Activated CD4-positive, alpha-beta T cell treated with anti-CD3 and anti-CD28 coated beads, Interleukin-2, amount 10 ng/mL, durations not matched to agents 24 days and 14 days (primary cell): ENCODE measurements around the gene RNF144A. TPM values are rescaled to one million over a fixed set of nuclear protein-coding genes. Genes with fewer than 3 reads are reported as not detected.
"Not testable (repeated sequence)": the region's sequence is repeated elsewhere in the genome, so short reads cannot be mapped to it uniquely, and the experiment has no call there.

Experiments
- DNase-seq: peaks from one replicate; pipeline ENCODE4 v3.0.0; 2022
- H3K27ac Mint-ChIP-seq: one replicate; pipeline ENCODE4 v1.8.0; 2022; ENCODE audit warnings: mild to moderate bottlenecking, mixed read lengths
- H3K27me3 Mint-ChIP-seq: one replicate; pipeline ENCODE4 v1.8.0; 2022; ENCODE audit warnings: mixed read lengths
- H3K36me3 Mint-ChIP-seq: one replicate; pipeline ENCODE4 v1.8.0; 2022; ENCODE audit warnings: low read depth, mild to moderate bottlenecking, mixed read lengths
- H3K4me1 Mint-ChIP-seq: one replicate; pipeline ENCODE4 v1.8.0; 2021; ENCODE audit warnings: mixed read lengths
- H3K4me3 Mint-ChIP-seq: one replicate; pipeline ENCODE4 v1.8.0; 2022; ENCODE audit warnings: mild to moderate bottlenecking, moderate library complexity, mixed read lengths
- H3K9me3 Mint-ChIP-seq: one replicate; pipeline ENCODE4 v1.8.0; 2021; ENCODE audit warnings: mixed read lengths
- intact Hi-C: fragments of 100-400 bp; cut with micrococcal nuclease; formaldehyde crosslinking; loops from one replicate; pipeline ENCODE4 v1.15.1; 2023
- total RNA-seq: library from RNA; stranded (reverse); gene quantifications from 2 replicates; pipeline ENCODE4 v1.2.3, GENCODE V29; 2022

Gene RNF144A
- total RNA-seq, 1 donor from 2014 or later: 23.0 TPM

- Mint-ChIP-seq H3K36me3 (peaks cover 59% of the 10 kb centered on the region), H3K4me3 (no peak overlapping the region)
These were observed 10.5 kb downstream of the RNF144A start for GRCh38 chr2:6927753-6928152.

DNA sequence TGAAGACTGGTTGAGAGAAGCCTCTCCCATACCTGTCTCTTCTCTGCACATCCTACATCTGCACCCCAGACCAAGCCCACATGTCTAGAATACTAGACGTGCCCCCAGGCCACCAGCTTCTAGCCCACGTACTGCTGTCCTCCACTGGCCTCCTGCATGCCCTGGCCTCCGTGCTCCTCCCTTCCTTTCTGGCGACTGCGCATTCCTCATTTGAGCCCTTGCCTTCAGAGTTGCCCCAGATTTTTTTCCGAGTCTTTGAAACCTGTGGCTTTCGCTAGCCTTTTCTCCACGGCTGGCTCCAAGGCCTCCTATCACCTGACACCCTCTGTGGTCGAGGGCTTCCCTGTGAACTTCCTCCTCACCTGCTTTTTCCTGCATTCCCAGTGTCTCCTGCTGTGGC lies 11.2 kb downstream of the RNF144A start:
- Mint-ChIP-seq H3K9me3 (peaks cover 14% of the 10 kb centered on the region), H3K36me3 (peaks cover 60% of the 10 kb centered on the region), H3K27ac (no peak overlapping the region), H3K4me1 (peaks cover 36% of the 10 kb centered on the region), H3K4me3 (no peak overlapping the region), H3K27me3 (no peaks in the 10 kb centered on the region)
- intact Hi-C loops: no loop called here
- DNase-seq: peak; percentile 36

More at GRCh38 chr2:6927753-6928152, 10.5 kb downstream of the RNF144A start:
- H3K27ac Mint-ChIP-seq: no peak overlapping the region
- intact Hi-C loops: no loop called here
- H3K27me3 Mint-ChIP-seq: no peaks in the 10 kb centered on the region
- H3K4me1 Mint-ChIP-seq: peaks cover 34% of the 10 kb centered on the region
- H3K9me3 Mint-ChIP-seq: peaks cover 14% of the 10 kb centered on the region
- peak; percentile 34 for DNase-seq

DNA sequence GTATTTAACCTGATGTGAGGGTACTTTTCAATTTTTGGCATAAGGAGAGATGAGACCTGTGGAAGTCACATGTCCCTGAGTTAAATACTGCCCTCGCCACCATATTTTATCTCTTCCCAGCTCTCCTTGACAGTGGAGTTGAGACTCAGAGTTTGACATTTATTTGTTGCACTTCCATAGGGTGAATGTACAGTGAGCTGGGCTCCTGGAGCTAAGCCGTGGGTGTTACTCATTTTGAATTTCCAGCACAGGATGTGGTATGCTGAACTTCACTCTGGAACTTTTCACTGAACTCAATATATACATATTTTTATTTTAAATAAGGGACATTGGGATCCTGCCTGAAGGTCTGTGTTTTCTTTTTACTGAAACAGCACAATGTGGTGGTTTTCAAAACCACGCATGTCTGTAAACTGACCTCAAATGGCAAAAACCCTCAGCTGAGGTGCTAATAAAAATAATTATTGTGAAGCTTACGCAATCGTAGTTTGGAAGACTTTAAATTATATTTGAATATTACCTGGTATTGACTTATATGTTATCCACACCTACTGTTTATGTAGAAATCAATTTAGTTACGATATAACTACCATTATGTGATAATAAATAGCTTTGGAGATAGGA lies 12.1 kb downstream of the RNF144A start:
- intact Hi-C loops: no loop called here
- H3K9me3 Mint-ChIP-seq: peaks cover 14% of the 10 kb centered on the region
- no peaks in the 10 kb centered on the region for H3K27me3 Mint-ChIP-seq
- no peak overlapping the region for H3K4me3 Mint-ChIP-seq
- H3K4me1 Mint-ChIP-seq: peaks cover 32% of the 10 kb centered on the region
- DNase-seq: peak; percentile 54
- H3K36me3 Mint-ChIP-seq: peaks cover 54% of the 10 kb centered on the region
- no peak overlapping the region for H3K27ac Mint-ChIP-seq

DNA sequence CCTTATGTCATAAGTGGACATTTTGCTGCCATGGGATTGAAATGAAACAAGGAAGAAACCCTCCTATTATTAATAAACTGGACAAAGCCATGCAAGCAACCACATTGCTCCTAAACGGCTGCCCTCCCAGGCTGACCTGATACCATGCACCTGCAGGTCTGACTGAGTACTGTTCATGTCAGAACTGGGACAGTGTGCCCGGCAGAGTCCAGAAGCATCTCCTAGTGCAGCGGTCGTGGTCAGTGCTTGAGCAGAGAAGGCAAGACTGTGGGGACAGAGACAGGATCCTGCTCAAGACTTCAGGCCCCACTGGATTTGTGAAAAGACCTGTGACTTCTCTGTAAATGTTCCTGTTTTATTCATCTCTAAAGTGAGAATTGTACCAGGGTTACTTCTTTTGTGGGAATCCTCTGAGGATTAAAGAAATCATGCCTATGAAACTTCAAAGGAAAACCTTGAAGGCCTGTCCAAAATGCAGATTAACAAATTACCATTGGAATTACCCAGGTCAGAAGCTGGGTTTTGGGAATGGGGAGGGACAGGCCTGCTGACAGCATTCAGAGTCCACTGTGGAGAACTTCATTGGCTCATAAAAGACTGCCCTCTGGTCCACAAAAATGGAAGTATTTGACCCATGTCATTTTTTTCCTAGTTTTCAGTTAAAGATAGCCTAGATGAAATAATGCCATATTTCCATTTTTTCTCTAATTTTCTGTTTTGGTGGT lies 13.9 kb downstream of the RNF144A start:
- intact Hi-C loops: no loop called here
- Mint-ChIP-seq H3K27me3 (no peaks in the 10 kb centered on the region), H3K9me3 (peaks cover 13% of the 10 kb centered on the region), H3K4me3 (no peak overlapping the region), H3K36me3 (peaks cover 52% of the 10 kb centered on the region), H3K27ac (no peak overlapping the region), H3K4me1 (peaks cover 31% of the 10 kb centered on the region)
- DNase-seq: peak; percentile 40

- peaks cover 29% of the 10 kb centered on the region for H3K4me1 Mint-ChIP-seq
- H3K36me3 Mint-ChIP-seq: peaks cover 45% of the 10 kb centered on the region
- H3K27ac Mint-ChIP-seq: no peak overlapping the region
- no peak overlapping the region for H3K4me3 Mint-ChIP-seq
- intact Hi-C loops: no loop called here
- H3K27me3 Mint-ChIP-seq: no peaks in the 10 kb centered on the region
- peaks cover 10% of the 10 kb centered on the region for H3K9me3 Mint-ChIP-seq
- DNase-seq: no peak
These were observed 14.5 kb downstream of the RNF144A start for GRCh38 chr2:6931753-6932152.

DNA sequence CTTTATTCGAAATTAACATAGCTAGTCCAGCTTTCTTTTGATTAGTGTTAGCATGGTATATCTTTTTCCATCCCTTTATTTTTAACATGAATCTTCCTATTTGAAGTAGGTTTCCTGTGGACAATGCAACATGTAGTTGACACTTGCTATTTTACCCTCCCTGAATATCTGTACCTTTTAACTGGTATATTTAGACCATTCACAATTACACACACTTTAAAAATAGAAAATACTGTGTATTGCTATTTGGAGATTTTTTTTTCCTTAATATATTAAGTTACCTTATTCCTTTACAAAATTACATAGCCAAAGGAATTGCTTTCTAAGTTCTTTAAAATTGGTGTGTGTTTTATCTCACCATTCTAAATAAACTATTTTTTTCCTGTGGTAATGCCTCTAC lies 15.0 kb downstream of the RNF144A start:
- intact Hi-C loops: no loop called here
- Mint-ChIP-seq H3K4me3 (no peak overlapping the region), H3K27ac (no peak overlapping the region), H3K27me3 (no peaks in the 10 kb centered on the region), H3K36me3 (peaks cover 41% of the 10 kb centered on the region), H3K4me1 (peaks cover 29% of the 10 kb centered on the region), H3K9me3 (peaks cover 10% of the 10 kb centered on the region)
- DNase-seq: no peak

GRCh38 chr2:6932828-6933227 lies 15.6 kb downstream of the RNF144A start:
- Mint-ChIP-seq H3K4me3 (no peak overlapping the region), H3K36me3 (peaks cover 35% of the 10 kb centered on the region), H3K9me3 (peaks cover 10% of the 10 kb centered on the region), H3K27me3 (no peaks in the 10 kb centered on the region), H3K4me1 (peaks cover 32% of the 10 kb centered on the region), H3K27ac (no peak overlapping the region)
- peak; percentile 37 for DNase-seq
- intact Hi-C loops: no loop called here

DNA sequence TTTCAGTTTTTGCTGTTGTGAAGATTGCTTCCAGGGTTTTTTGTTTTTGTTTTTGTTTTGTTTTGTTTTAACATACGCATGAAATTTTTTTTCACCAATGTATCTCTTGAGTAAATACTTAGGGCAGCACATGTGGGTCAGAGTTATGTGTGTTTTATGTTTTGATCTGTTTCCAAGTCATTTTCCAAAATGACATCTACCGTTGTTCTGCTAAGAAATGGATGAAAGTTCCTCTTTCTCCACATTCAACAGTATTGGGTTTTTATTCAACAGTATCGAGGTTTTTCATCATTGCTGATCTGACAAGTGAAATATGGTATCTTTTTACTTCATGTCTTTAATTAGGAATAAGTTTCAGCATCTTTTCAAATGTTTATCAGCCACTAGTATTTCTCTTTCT lies 16.7 kb downstream of the RNF144A start:
- H3K27me3 Mint-ChIP-seq: no peaks in the 10 kb centered on the region
- peaks cover 24% of the 10 kb centered on the region for H3K36me3 Mint-ChIP-seq
- no peak overlapping the region for H3K4me3 Mint-ChIP-seq
- peaks cover 27% of the 10 kb centered on the region for H3K4me1 Mint-ChIP-seq
- peaks cover 6% of the 10 kb centered on the region for H3K9me3 Mint-ChIP-seq
- intact Hi-C loops: no loop called here
- no peak overlapping the region for H3K27ac Mint-ChIP-seq
- no peak for DNase-seq

GRCh38 chr2:6934345-6934744 lies 17.1 kb downstream of the RNF144A start:
- Mint-ChIP-seq H3K27me3 (no peaks in the 10 kb centered on the region), H3K36me3 (peaks cover 21% of the 10 kb centered on the region), H3K4me3 (no peak overlapping the region), H3K9me3 (peaks cover 6% of the 10 kb centered on the region), H3K27ac (no peak overlapping the region), H3K4me1 (peaks cover 24% of the 10 kb centered on the region)
- DNase-seq: no peak
- intact Hi-C loops: no loop called here

- Mint-ChIP-seq H3K4me1 (peaks cover 21% of the 10 kb centered on the region), H3K27me3 (no peaks in the 10 kb centered on the region)
- intact Hi-C loops: no loop called here
These were observed 17.8 kb downstream of the RNF144A start for GRCh38 chr2:6934758-6935651.

GRCh38 chr2:6935652-6936020 lies 18.4 kb downstream of the RNF144A start:
- peaks cover 19% of the 10 kb centered on the region for H3K36me3 Mint-ChIP-seq
- peak; percentile 51 for DNase-seq
- H3K27ac Mint-ChIP-seq, H3K9me3 Mint-ChIP-seq, intact Hi-C loops, H3K27me3 Mint-ChIP-seq, H3K4me3 Mint-ChIP-seq: not testable (repeated sequence)
- peaks cover 21% of the 10 kb centered on the region for H3K4me1 Mint-ChIP-seq

More at GRCh38 chr2:6934758-6935651, 17.8 kb downstream of the RNF144A start:
- no peak overlapping the region for H3K4me3 Mint-ChIP-seq
- DNase-seq: peak; percentile 40
- H3K36me3 Mint-ChIP-seq: peaks cover 19% of the 10 kb centered on the region
- no peak overlapping the region for H3K27ac Mint-ChIP-seq
- H3K9me3 Mint-ChIP-seq: peaks cover 6% of the 10 kb centered on the region

- Mint-ChIP-seq H3K4me1 (peaks cover 27% of the 10 kb centered on the region), H3K36me3 (peaks cover 23% of the 10 kb centered on the region), H3K27me3 (no peaks in the 10 kb centered on the region), H3K4me3 (no peak overlapping the region), H3K9me3 (peaks cover under 1% of the 10 kb centered on the region), H3K27ac (no peak overlapping the region)
- peak; percentile 36 for DNase-seq
- intact Hi-C loops: no loop called here
These were observed 19.9 kb downstream of the RNF144A start for GRCh38 chr2:6937157-6937556.

DNA sequence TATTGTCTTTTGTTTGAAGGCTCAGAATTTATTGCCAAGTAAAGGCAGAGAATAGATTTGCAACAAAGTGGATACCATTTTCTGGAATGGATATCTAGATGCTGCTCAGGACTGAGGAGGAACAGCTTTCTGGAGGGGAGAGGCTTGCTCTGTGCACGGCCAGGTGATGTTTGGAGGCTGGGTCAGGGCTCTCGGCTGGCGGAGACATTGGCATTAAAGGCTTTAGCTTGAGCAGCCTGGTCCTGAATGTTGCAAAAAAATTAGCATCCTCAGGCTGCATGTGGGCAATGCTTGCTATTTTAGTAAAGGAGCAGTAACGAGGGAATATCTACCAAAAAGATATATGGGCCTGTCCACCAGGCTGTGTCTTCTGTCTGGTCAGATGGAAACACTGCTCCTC lies 20.4 kb downstream of the RNF144A start:
- Mint-ChIP-seq H3K4me1 (peaks cover 28% of the 10 kb centered on the region), H3K9me3 (no peaks in the 10 kb centered on the region), H3K4me3 (no peak overlapping the region), H3K27me3 (no peaks in the 10 kb centered on the region), H3K27ac (no peak overlapping the region), H3K36me3 (peaks cover 27% of the 10 kb centered on the region)
- DNase-seq: no peak
- intact Hi-C loops: no loop called here

DNA sequence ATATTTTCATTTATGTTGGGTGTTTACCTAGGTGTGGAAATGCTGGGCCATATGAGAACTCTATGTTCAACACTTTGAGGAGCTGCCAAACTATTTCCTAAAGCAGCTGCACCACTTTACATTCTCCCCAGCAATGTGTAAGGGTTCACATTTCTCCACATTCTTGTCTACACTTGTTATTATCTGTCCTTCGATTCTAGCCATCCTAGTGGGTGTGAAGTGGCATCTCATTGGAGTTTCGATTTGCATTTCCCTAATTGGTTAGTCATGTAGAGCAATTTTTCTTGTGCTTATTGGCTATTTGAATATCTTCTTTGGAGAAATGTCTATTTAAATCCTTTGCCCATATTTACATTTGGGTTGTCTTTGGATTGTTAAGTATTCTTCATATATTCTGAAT lies 21.9 kb downstream of the RNF144A start:
- H3K36me3 Mint-ChIP-seq: peaks cover 36% of the 10 kb centered on the region
- intact Hi-C loops: no loop called here
- H3K9me3 Mint-ChIP-seq: no peaks in the 10 kb centered on the region

More for the DNA sequence above, 21.9 kb downstream of the RNF144A start:
- Mint-ChIP-seq H3K4me3 (no peak overlapping the region), H3K27ac (no peak overlapping the region), H3K27me3 (no peaks in the 10 kb centered on the region), H3K4me1 (peaks cover 32% of the 10 kb centered on the region)
- peak; percentile 37 for DNase-seq
